Femur (tissue), 1 donor: ENCODE results near the gene CTDP1.
A peak's percentile ranks its signal among the peaks of the same experiment; 100 is the strongest.

Source experiments
- DNase-seq: peaks from one replicate; pipeline ENCODE4 v3.0.0-alpha.2; 2017

Gene CTDP1

GRCh38 chr18:79769698-79770500, 90.3 kb downstream of the CTDP1 start:
- DNase-seq = peak; percentile 5

GRCh38 chr18:79770501-79770815, 90.9 kb downstream of the CTDP1 start:
- peak; percentile 4 for DNase-seq

- no peak for DNase-seq
Measured at GRCh38 chr18:79770826-79771225, 91.2 kb downstream of the CTDP1 start.

GRCh38 chr18:79771446-79772107, 92.0 kb downstream of the CTDP1 start:
- DNase-seq = peak; percentile 7

- peak; percentile 10 for DNase-seq
Measured at GRCh38 chr18:79772108-79772864, 92.7 kb downstream of the CTDP1 start.

- peak; percentile 10 for DNase-seq
Measured at GRCh38 chr18:79772865-79773696, 93.5 kb downstream of the CTDP1 start.

GRCh38 chr18:79774111-79774510, 94.5 kb downstream of the CTDP1 start:
- no peak for DNase-seq

GRCh38 chr18:79775441-79776221, 96.0 kb downstream of the CTDP1 start:
- DNase-seq = peak; percentile 8

GRCh38 chr18:79776674-79777073, 97.1 kb downstream of the CTDP1 start:
- peak; percentile 0 for DNase-seq

- no peak for DNase-seq
Measured at GRCh38 chr18:79778291-79778791, 98.7 kb downstream of the CTDP1 start.

GRCh38 chr18:79779021-79779699, 99.6 kb downstream of the CTDP1 start:
- DNase-seq = peak; percentile 6

- DNase-seq = no peak
Measured at GRCh38 chr18:79779700-79780190, 100.1 kb downstream of the CTDP1 start.

GRCh38 chr18:79780547-79780946, 100.9 kb downstream of the CTDP1 start:
- DNase-seq = no peak

GRCh38 chr18:79781331-79781941, 101.8 kb downstream of the CTDP1 start:
- no peak for DNase-seq

- no peak for DNase-seq
Measured at GRCh38 chr18:79782566-79783308, 103.1 kb downstream of the CTDP1 start.

- DNase-seq = no peak
Measured at GRCh38 chr18:79784071-79784913, 104.7 kb downstream of the CTDP1 start.

GRCh38 chr18:79784965-79785770, 105.6 kb downstream of the CTDP1 start:
- no peak for DNase-seq

GRCh38 chr18:79785831-79786230, 106.2 kb downstream of the CTDP1 start:
- DNase-seq = no peak
